Umbilical cord (tissue), 2 donors: ENCODE data around the gene HHAT. TPM values are rescaled to one million over a fixed set of nuclear protein-coding genes. Genes with fewer than 3 reads are reported as not detected.
"Not testable (repeated sequence)": the region's sequence is repeated elsewhere in the genome, so short reads cannot be mapped to it uniquely, and the experiment has no call there.

Experiments used
- DNase-seq: peaks from one replicate; pipeline ENCODE4 v3.0.0-alpha.2; 2015; ENCODE audit warnings: low spot score
- total RNA-seq: library from RNA; depleted of rRNA; stranded (reverse); fragments of >200 nt; gene quantifications from one replicate; pipeline ENCODE4 v1.2.3, GENCODE V29; 2014; ENCODE audit warnings: low replicate concordance; ENCODE audit not compliant: insufficient read depth

HHAT gene
- total RNA-seq, 1 donor from 2014 or later: 6.3 TPM

DNA sequence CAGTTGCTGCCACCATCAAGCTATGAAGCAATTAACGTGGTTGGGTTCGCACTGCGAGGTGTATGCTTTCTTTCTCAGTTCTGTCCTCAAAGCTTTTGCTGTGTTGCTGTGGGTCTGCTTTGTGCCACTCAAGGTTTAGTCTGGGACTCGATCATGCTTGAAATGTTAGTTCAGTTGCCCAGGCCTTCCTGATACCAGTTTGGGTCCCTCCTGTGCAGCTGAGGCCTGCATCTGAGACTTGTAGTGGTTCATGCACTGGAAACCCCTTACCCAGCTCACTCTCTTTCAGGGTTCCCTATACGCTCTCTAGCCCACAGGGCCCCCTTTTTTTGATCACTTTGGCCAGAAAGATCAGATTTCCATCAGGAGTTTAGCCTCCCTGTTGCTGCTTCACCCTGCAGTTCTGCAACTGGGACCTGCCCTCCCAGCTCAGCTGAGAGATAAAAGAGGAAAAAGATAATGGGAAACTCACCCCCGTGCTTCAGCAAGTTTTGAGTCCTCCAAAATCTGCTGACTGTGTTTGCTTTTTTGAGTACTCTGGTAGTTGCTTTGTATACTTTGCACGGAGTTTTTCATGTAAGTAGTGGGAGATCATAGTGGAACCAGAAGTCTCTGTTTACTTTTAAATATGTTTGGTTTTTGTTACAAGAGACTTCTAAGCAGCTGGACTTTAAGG, 317.0 kb downstream of the HHAT start:
- peak; percentile 71 for DNase-seq

DNA sequence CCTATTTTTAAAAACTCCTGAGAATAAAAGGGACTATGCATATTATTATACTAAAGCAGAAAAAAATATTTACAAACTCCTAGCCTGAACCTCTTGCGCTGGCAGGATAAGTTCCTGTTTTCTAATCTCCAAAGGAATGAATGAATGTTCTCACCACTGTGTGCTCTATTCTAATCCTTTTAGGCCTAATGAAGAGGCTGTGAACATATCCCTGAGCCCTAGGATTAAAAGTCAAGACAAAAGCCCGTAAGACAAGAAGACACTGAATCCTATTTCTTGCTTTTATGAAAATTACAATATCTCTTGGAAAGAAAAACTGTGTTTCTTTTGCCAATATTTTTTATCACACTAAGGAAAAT, 317.5 kb downstream of the HHAT start:
- DNase-seq: peak; percentile 45

DNA sequence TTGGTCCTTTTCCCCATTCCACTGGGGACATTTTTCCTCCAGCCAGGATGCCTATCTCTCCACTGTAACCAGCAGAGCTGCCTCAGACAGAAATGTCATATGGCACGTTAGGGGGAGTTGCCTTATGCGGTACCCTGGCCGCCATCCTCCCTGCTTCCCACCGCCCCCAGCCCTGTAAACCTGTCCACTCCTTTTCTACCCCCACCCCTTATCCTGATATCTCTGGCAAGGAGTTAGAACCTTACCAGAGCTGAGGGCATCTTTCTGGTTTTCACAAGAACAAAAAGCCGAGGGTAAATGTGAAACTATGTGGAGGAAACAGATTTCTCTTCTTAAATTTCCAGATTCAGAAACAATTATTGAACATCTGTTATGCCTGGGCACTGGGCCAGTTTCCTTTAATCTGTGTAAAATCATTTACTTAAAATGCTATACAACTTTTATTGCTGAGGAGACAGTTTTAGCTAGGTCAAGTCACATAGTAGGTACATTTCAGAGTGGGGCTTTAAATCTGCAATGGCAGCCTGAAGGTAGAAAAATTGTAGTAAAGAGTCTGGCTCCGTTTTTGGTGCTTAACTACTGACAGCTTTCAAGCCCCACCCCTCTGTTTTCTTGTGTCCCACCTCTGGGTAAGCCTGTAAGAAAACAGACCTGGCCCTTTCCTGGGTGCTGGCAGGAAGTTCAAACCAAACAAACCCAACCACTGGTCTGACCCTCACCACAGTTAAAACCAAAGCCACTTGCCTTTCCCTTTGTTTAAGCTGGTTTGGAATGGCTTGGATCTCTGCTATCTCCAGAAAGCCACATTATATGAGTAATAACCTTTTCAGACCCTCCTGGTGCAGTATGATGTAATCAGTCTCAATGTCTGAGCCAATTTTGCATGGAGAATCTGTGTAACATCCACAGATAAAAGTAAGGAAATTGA, 319.0 kb downstream of the HHAT start:
- DNase-seq: peak; percentile 88

DNA sequence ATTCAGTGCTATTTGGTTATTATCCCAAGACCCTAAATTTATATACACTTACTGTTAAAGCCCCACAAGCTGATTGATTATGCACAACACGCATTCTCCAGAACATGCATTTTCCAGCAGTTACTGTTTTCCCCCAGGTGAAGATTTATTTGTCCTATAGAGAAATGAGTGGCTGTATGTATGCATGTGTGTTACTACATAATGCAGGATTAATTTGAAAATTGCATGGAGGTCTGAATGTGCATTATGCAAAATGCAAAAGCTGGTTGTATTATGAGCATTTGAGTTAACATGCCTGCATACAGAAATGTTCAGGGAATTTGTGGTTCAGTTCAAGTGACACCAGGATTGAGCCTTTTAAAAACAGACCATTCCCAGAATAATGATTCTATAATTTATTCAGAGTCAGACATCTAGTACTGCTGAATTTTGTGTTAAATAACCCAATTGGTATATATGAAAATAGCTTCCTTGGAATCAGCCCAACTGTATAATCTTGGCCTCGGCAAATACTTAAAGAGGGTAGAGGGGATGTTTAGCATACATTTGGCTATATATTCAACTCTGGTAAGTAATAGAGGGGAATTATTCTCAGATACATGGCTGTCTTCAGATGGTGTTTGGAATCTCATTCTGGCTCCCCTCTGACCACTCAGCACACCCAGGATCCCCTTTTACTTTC, 320.0 kb downstream of the HHAT start:
- DNase-seq: no peak

DNA sequence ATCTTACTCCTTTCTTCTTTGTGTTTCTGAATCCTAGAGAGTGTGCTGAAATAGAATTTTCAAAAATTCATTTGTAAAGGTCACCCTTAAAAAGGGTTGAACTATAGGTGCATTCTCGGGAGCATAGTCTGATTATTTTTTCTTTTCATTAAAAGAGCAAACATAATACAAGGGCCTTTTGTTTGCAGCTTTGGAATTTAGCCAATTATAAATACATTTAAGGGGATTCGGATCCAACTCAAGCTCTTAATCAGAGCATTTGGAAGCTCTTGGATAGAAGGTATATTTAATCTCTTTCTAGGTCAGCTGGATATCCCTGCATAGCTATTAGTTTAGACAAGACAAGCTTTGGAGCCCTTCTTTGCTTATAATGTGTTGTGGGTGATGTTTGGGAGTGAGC, 321.7 kb downstream of the HHAT start:
- no peak for DNase-seq

DNA sequence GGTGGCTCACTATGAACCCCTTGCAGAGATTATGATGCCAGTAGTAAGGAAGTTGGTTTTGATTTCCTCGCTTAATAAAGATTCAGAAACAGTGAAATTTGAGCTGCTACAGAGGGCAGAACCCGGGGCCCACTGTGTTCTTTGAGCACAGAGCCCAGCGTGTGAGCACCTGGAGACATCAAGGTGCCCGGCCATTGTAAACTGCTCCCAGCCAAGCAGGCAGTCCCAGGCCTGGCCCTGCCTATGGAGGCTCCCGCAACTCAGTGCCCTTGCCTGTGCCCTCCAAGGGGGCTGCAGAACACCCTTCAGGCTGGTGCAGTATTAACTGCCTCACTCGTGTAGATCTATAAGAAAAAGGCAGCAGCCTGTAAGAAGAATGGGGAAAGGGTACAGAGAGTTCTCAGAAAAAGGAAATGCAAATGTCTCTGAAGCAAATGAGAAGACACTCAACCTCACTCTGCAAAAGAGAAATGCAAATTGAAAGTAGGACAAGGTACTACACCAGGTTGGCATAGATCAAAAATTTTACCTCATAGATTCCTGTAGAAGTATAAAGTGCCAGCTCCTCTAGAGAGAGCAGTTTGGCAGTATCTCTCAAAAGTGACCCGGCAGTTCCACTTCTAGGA, 323.7 kb downstream of the HHAT start:
- DNase-seq: no peak

DNA sequence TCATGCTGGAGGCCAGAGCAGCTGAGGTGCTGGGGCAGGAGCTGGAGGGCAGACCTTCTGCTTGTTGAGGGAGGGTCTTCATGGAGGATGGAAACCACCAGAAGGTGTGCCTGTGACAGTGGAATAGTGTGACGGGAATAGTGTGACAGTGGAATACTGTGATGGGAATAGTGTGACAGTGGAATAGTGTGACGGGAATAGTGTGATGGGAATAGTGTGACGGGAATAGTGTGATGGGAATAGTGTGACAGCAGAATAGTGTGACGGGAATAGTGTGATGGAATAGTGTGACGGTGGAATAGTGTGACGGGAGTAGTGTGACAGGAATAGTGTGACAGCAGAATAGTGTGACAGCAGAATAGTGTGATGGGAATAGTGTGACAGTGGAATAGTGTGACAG, 325.1 kb downstream of the HHAT start:
- DNase-seq: no peak

DNA sequence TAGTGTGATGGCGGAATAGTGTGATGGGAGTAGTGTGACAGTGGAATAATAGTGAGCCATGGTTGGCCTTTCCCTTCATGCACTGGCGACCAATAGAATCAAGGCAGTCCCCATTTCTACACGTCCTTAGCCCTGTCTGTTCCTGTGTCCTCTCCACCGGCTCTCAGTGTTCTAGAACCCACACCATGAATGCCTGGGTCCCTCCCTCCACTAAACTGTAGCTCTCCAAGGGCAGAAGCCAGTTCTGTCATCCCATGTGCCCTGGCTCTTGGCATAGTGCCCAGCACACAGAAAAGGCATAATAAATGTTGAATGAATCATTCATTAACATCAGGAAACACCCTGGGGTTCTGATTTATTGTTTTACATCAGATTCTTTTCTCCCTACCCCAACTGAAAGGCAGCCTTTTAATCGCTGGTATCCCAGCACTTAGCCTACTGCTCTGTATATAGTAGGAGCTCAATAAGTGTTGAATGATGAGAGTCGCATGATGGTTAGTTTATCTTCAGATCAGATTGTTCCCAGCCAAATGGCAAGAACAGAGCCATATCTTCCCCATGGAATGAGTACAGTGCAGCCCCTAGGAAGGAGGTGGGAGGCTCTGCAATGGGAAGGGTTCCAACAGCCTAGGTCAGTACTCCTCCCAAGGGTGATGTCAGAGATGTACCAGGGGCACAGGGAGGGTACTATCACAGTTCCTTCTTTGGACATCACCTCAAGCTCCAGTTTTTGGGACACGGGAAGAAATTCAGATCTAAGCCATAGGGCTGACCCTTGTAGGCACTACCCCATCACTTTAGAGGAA, 325.7 kb downstream of the HHAT start:
- DNase-seq: no peak

DNA sequence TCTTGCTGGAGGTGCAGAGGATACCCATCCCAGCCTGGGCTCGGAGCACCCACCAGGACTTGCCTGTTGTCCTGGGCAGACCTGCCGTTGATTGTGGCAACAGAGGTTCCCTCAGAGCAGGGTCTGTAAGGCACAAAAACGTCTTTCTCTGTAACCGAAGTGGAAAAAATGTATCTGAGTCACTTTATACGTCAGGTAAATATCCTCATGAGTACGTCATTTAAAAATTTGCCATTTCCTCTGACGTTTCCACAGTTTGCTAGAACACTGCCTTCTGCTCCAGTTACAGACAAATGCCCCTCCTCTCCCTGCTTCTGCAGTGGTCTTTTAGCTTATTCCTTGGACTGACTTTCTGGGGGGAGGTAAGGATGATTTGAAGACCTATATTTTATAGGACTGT, 326.8 kb downstream of the HHAT start:
- no peak for DNase-seq

DNA sequence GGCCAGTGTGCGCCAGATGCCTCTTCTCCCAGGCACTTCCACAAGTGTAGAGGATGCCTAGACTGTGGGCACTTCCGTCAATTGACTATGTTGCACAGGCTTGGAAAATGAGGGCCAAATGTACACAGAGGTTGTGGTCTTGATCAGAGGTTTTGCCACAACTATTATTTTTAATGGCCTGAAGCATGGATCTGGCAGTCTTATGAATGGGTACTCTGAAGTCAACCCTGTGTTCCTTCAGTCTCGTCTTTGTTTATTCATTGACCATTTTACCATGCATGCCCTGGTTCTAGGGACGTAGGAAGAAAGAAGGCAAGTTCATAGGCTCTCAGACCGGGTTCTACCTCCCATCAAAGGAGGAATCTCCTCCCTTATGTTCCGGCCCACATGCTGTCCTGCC, 329.1 kb downstream of the HHAT start:
- DNase-seq: no peak

DNA sequence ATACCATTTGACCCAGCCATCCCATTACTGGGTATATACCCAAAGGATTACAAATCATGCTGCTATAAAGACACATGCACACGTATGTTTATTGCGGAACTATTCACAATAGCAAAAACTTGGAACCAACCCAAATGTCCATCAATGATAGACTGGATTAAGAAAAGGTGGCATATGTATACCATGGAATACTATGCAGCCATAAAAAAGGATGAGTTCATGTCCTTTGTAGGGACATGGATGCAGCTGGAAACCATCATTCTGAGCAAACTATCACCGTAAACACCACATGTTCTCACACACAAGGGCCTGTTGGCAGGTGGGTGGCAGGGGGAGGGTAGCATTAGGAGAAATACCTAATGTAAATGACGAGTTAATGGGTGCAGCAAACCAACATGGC, 332.8 kb downstream of the HHAT start:
- DNase-seq: not testable (repeated sequence)

DNA sequence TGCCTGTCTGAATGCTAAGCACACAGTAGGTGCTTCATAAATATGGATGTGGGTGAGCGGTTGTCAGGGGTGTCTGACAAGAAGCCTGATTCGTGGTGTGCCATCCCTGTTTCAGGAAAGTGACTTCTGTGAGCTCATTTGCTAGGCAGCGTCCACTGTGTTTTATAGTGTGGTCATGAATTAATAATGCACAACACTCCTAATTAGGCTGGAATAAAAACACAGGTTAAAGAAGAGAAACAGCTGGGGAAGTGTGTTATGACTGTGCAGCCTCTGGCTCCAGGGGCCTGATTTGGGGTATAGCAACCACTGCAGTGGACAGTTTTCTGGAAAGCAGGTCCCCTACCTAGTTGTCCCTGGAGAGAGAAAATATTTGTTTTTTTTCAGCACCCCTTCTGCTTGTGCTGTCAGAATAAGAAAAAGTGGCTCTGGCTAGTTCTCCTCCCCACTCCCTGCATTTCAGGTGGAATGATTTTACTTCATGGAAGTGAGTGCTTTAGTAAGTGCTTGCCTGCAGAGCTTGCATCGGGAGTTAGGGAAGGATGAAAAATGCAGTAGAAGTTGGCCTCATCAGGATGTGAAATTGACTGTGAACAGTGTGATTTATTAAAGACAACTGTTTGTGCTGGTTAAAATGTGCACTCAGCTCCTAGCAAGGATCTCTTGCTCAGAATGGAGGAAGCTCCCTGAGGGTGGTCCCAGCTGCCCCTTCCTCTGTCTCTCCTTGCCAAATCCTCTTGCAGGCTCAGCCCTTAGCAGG, 333.8 kb downstream of the HHAT start:
- no peak for DNase-seq

DNA sequence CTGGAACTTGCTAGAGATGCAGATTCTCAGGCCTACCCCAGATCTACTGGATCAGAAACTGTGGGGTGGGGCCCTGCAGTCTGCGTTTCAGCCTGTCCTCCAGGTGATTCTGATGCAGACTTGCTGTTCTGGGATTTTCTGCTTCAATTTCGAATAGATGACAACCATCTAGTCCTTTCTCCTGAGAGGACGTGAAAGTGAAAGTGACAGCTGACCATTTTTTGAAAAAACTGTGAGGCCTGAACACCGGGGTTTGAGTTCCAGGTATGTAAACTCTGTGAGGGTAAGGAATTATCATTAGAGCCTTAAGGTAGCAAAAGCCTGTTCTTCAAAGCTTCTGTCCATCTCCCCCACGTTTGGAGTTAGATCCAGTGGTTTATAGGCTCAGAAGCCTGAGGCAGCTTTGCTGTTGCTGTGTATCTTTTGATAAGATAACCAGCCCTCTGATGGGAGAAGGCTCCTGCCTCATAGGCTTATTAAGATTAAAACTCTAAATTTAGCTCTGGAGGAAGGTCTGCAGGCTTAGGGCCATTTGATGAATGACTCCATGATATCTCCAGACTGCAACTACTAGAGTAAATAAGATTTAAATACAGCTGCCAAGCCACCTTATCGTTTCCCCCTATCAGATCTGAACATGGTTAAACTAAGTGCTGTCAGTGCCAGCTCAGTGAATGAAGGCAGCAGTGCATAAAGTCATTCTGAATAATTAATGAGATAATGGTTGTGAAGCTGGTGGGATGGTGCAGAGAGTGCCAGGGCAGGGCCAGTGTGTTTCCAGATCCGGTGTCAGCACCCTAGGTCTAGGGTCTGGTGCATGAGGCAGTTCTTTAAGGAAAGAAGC, 335.2 kb downstream of the HHAT start:
- DNase-seq: peak; percentile 89

DNA sequence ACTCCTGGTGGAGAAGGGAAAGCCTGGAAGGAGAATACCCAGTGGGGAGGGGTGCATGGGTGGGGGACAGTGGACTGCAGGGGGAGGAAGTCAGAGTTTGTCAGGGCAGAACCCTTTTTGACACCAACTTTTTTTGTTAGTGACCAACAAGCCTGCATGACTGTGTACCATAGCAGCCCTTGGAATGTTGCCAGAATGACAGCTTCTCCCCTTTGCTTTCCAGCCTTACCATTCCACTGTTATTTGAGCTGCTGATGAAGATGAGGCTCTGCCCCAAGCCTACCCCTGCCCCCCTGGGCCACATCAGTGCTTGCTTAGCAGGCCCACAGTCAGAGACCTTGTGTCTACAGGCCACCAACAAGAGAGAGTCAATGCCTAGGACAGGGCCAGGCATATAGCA, 341.2 kb downstream of the HHAT start:
- DNase-seq: no peak

DNA sequence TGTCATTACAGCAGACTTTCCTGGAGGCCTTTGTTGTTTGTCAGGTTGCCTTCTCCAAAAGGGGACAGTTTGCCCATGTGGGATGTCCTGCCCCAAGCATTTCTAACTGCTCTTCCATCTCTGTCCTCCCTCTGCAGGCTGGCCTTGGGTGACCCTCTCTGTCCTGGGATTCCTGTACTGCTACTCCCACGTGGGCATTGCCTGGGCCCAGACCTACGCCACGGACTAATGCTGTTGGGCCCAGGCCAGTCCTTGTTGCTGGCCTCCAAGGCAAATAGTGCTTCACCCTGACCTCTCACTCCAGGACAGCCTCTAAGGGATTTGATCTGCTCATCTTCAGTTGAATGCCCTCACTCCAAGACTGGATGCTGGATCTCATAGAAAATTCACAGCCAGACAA, 345.4 kb downstream of the HHAT start:
- DNase-seq: no peak

DNA sequence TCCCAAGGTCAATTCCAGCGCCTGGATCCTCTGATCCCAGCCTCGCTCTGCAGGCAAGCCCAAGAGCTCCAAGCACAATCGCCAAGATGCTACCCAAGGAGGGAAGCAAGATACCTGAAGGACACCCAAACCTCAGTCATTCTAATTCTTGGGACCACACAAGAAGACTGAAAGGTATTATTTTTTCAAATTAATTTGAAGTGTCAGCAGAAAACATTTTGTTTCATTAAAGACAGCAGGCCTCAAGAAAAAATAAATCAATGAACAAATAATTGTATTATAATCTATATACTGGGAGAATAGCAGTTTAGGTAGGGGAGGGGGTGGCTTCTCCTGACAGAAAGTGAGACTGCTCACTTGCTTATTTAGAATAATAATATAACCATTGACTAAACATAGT, 347.8 kb downstream of the HHAT start:
- DNase-seq: no peak

DNA sequence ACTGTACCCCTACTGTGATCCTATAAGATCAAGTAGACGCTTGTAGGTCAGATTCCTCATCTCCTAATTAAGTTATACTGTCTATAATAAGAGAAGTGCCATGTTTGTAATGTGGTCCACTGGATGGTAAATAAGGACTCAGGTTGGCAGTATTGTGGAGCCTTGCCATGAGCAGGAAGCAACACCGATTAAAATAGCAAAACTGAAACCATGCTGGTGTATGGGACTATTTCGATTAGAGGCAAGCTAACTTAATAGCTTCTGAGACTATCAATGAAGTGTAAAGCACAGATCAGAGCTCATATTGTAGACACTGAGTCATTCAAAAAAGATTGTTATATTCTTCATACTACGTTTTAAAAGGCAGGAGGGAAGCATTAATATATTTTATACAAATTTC, 348.8 kb downstream of the HHAT start:
- DNase-seq: no peak

DNA sequence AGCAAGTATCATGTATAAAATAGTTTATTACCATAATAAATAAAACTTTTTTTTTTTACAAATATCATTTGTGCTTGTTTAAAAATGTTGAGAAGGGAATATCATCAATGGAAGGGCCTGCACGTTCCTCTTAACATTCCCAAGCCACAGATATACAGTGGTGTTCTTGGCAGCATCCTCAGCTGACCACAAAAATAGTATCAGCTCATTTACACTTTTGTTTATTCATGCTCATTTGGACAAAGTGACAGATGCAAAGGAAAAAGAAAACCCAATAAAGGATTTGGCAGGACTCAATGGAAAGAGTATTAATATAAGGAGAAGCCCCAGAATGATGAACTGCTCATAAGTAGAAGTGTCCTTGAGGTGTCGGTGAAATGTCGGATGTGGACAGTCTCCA, 349.6 kb downstream of the HHAT start:
- no peak for DNase-seq

DNA sequence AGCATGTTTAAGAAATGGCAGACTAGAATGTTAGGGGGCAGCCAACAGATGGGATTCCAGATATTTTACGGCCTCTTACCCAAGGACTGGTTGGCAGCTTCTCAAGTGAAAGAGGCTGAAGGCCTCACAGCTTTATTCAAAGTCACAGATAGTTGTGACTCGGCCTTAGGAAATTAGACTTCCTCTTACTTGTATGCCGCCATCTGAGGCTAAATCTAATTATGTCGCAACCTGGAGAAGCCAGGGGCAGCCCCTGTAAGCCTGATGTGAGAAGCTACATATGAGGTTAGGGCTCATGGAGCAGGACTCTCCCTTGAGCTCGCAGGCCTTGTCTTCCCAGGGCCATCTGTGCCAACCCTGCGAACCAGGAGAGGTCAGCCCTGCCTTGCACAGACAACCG, 352.5 kb downstream of the HHAT start:
- DNase-seq: no peak
